DMS114 treated with DMSO at 0.1 percent for 48 hours (cell line): ENCODE data around the gene SURF1.

Experiments
- DNase-seq: peaks from one replicate; lab custom pipeline; 2025; ENCODE audit not compliant: unreplicated experiment; lab: John Stamatoyannopoulos, UW

Gene SURF1

DNA sequence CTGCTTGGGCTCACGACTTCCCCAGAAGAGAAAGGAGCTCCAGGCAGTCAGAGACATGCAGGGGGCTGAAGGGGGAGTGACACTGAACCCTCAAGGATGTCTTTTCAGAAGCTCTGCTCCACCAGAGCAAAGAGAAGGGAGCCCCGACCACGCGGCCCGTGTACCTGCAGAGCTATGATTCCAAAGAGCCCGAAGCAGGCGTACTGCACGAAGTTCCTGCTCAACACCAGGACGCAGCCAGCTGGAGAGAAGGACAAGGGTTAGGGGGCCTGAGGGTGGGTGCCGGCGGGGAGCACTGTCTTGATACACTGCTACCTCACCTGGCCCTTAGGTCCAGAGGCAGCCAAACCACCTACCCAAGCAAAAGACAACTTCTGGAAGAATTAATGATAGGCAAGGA lies 10.1 kb upstream of the SURF1 start:
- no peak for DNase-seq

DNA sequence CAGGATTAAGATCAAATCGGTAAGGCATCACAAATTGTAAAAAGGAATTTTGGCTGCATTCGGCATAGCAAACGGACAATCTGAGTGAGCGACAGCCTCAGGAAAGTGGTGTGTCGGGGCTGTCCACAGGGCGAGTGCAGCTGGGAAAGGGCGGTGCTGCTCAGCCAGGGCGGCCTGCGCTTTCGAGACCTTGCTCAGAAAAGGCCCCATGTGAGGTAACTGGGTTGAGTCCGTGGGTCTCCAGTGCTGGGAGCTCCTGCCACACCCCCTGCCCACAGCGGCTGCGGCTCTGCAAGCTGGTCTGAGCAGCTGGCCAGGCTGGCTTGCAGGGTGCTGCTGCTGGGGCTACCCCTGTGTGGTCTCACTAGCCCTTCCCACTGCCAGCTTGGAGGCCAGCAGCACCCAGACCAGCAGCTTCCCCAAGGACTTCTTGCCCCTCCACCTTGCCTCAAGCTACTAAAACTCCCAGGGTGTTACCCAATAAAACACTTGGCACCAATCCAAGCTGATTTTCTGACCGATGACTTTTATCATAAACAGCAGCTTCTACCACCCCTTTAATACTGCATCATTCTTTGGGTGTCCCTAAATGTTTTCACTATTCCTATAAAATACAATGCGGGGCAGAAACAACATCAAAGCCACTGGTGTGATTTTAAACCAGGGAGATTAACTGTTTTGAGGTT lies 6.2 kb upstream of the SURF1 start:
- DNase-seq, result no peak

- DNase-seq, result no peak
Measured at GRCh38 chr9:133361507-133362092, 5.3 kb upstream of the SURF1 start.

- no peak for DNase-seq
Measured at GRCh38 chr9:133360400-133361393, 4.4 kb upstream of the SURF1 start.

DNA sequence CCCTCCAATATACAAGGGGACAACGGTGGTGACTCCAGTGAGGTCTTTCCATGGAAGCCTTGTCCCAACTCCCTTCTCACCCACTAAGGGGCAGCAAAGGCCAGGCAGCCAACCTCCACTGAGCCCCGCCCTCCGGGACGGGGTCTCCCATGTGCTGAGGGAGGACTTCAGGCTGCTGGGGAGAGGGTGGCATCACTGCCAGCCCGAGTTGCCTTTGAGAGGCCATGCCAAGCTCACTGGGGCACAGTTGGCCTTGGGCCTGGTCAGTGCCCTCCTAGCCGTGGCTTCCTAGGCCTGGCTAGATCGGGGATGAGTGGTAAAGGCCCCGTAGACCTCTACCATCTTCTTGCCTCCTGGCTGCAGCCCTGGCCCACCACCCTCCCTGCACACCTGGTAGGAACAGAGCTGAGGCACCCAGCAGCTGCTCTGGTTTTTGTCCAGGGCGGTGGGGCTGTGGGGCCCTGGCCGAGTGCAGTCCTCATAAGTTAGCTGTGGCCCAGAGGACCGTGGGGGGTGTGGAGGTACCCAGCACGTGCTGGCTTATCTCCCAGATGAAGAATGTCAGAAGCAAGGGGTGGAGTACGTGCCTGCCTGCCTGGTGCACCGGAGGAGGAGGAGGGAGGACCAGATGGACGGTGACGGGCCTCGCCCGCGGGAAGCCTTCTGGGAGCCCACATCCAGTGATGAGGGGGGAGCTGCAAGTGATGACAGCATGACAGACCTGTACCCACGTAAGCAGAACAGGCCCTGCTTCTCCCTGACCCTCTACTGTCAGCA lies 3.3 kb upstream of the SURF1 start:
- no peak for DNase-seq

DNA sequence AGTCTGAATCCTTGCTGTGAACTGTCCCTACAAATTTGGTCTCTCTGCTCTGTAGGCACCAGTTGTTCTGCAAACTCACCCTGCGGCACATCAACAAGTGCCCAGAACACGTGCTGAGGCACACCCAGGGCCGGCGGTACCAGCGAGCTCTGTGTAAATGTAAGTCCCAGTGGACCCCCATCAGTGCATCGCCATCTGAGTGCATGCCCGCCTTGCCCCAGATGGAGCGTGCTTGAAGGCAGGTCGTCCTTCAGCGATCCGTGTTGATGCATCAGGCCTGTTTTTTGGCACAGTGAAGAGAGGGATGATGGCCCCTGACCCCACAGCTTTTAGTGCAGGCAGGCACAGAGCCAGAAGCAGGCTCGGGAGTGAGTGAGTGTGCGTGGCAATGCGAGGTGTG lies 1.4 kb upstream of the SURF1 start:
- no peak for DNase-seq

- no peak for DNase-seq
Measured at GRCh38 chr9:133355881-133356357, 368 bp downstream of the SURF1 start.

- DNase-seq, result no peak
Measured at GRCh38 chr9:133354766-133355165, 1.5 kb downstream of the SURF1 start.

DNA sequence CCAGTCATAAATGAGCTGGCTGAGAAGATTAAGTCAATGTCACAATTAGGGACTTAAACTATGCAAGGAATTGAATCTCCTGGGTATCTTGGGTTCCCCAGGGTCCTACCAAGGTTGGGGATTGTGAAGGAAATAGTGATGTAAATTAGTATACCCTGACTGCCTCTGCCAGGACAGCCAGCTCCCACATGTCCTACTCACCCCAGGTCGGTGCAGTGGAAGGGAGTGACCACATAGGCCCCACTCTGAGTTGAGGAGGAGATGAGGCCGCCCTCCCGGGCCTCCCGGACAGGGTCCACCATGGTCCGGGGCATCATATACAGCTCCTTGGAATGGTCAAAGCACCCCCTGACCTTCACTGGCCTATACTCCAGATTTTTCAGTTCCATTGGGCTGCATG lies 2.7 kb downstream of the SURF1 start:
- no peak for DNase-seq

GRCh38 chr9:133352635-133353340 lies 3.5 kb downstream of the SURF1 start:
- DNase-seq, result no peak

GRCh38 chr9:133351908-133352634 lies 4.2 kb downstream of the SURF1 start:
- peak; percentile 48 for DNase-seq

- no peak for DNase-seq
Measured at GRCh38 chr9:133351526-133351907, 4.8 kb downstream of the SURF1 start.

DNA sequence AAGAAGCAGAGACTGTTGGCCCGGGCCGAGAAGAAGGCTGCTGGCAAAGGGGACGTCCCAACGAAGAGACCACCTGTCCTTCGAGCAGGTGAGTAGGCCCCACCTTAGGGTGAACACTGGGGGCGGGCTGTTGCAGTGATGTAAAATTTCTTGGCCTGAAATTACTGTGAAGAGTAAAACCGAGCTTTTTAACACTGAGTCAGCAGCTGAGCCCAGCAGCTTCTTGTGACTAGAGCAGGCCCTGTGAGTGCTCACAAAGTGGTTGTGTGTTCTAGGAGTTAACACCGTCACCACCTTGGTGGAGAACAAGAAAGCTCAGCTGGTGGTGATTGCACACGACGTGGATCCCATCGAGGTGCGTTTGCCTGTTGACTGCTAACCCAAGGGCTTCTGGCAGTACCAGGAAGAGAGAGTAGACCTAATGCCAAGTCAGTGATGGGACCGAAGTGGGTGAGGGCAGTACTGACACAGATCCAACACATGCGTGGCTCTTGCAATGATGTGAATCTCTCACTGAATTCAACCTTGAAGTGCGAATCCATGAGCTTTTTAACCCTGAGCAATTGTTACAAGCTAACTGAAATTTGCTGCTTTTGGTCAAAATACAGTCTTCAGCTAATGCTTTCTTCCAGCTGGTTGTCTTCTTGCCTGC lies 6.2 kb downstream of the SURF1 start:
- no peak for DNase-seq

DNA sequence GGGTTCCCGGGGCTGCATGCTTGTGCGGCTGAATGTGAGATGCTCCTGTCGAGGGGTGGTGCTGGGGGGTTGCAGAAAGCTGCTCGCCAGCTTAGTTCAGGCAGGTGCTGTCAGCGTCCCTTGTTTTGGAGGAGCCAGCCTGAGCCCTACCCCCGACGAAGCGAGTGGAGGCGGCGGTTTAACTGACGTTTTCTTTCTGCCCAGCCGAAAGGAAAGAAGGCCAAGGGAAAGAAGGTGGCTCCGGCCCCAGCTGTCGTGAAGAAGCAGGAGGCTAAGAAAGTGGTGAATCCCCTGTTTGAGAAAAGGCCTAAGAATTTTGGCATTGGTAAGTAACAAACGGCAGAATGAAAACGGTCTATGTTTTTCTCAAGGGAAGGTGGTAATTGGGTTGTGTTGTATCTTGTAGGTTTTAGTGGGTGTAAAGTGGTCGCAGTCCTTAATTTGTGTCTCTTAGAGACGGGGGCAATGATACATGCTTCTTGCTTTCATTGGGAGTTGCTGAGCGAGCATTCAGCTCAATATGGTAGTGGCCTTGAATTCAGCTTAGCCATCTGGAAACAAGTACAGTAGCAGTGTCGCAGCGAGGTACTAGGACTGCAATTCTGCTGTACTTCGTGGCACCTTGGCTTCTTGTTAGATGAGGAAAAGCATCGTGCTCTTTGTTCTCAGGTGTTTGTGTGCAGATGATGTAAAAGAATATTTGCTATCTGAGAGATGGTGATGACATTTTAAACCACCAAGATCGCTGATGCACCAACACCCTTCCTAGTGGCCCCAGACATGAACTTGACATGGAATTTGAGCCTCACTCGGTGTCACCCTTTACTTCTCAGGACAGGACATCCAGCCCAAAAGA lies 7.3 kb downstream of the SURF1 start:
- DNase-seq, result no peak

GRCh38 chr9:133347985-133348717 lies 8.1 kb downstream of the SURF1 start, which contains the start of the genes MED22 and RPL7A:
Gene MED22, minus strand, starts transcription at chr9:133348131. Its CDS starts 1,469 bp downstream, at chr9:133346662.
Gene RPL7A, plus strand, starts transcription at chr9:133348218. Its CDS starts 26 bp downstream, at chr9:133348244.
- peak; percentile 89 for DNase-seq

GRCh38 chr9:133347515-133347984 lies 8.7 kb downstream of the SURF1 start:
- no peak for DNase-seq
